RWPE2 (cell line): ENCODE results near the gene GRIP1.

ENCODE experiments used
- ATAC-seq: fragments of 200-7000 bp; cut with Tn5 transposase; 3 replicates; pipeline ENCODE4 v1.9.1; 2021; ENCODE audit warnings: low read depth
- DNase-seq: peaks from one replicate; pipeline ENCODE4 v3.0.0-alpha.2; 2020; ENCODE audit warnings: low spot score
- H3K27ac ChIP-seq: fragments of 450-650 bp; 2 replicates; pipeline ENCODE4 v1.5.1; 2017; ENCODE audit warnings: mild to moderate bottlenecking; ENCODE audit not compliant: poor library complexity, severe bottlenecking
- H3K27me3 ChIP-seq: fragments of 250-450 bp; sonication (Bioruptor Pico); 2 replicates; pipeline ENCODE4 v1.5.1; 2021; ENCODE audit warnings: mild to moderate bottlenecking, moderate library complexity; ENCODE audit not compliant: insufficient read depth, poor library complexity, severe bottlenecking
- H3K36me3 ChIP-seq: fragments of 250-450 bp; sonication (Bioruptor Pico); 2 replicates; pipeline ENCODE4 v1.5.1; 2020; ENCODE audit warnings: low read depth, mild to moderate bottlenecking, moderate library complexity
- H3K4me1 ChIP-seq: fragments of 250-450 bp; sonication (Bioruptor Pico); 2 replicates; pipeline ENCODE4 v1.5.1; 2021; ENCODE audit warnings: mild to moderate bottlenecking, moderate library complexity; ENCODE audit not compliant: insufficient read depth, poor library complexity, severe bottlenecking
- H3K4me3 ChIP-seq: fragments of 250-450 bp; sonication (Bioruptor Pico); 2 replicates; pipeline ENCODE4 v1.5.1; 2021; ENCODE audit warnings: mild to moderate bottlenecking, moderate library complexity; ENCODE audit not compliant: severe bottlenecking
- H3K9me3 ChIP-seq: fragments of 250-450 bp; sonication (Bioruptor Pico); 2 replicates; pipeline ENCODE4 v1.5.1; 2021; ENCODE audit warnings: mild to moderate bottlenecking, moderate library complexity; ENCODE audit not compliant: severe bottlenecking
- CTCF ChIP-seq: fragments of 450-650 bp; IDR thresholded peaks from one replicate; pipeline ENCODE4 v1.5.1; 2017; ENCODE audit warnings: mild to moderate bottlenecking, moderate library complexity; ENCODE audit not compliant: poor library complexity, severe bottlenecking

The GRIP1 gene

GRCh38 chr12:66550626-66551025 lies 128.2 kb downstream of the GRIP1 start:
- Histone ChIP-seq H3K4me1 (no peaks in the 10 kb centered on the region), H3K4me3 (no peak overlapping the region), H3K27me3 (no peaks in the 10 kb centered on the region), H3K9me3 (no peaks in the 10 kb centered on the region), H3K27ac (no peak overlapping the region), H3K36me3 (no peaks in the 10 kb centered on the region)
- no peak for DNase-seq
- TF ChIP-seq CTCF = no peak
- no peak for ATAC-seq

- no peaks in the 10 kb centered on the region for H3K4me1 ChIP-seq
- no peak for ATAC-seq
- peak; percentile 7 for TF ChIP-seq CTCF
- no peaks in the 10 kb centered on the region for H3K36me3 ChIP-seq
- DNase-seq = no peak
- H3K4me3 ChIP-seq = no peak overlapping the region
- H3K27ac ChIP-seq = no peak overlapping the region
- H3K27me3 ChIP-seq = no peaks in the 10 kb centered on the region
- no peaks in the 10 kb centered on the region for H3K9me3 ChIP-seq
Measured at GRCh38 chr12:66549050-66549389, 129.9 kb downstream of the GRIP1 start.

- peak; percentile 11 for TF ChIP-seq CTCF
- H3K4me3 ChIP-seq = no peak overlapping the region
- no peaks in the 10 kb centered on the region for H3K4me1 ChIP-seq
- no peaks in the 10 kb centered on the region for H3K9me3 ChIP-seq
- H3K27me3 ChIP-seq = no peaks in the 10 kb centered on the region
- DNase-seq (no peak), ATAC-seq (no peak)
- H3K36me3 ChIP-seq = no peaks in the 10 kb centered on the region
- no peak overlapping the region for H3K27ac ChIP-seq
Measured at GRCh38 chr12:66548338-66549049, 130.4 kb downstream of the GRIP1 start.

GRCh38 chr12:66541426-66541825 lies 137.4 kb downstream of the GRIP1 start:
- no peak for DNase-seq
- no peak for ATAC-seq
- TF ChIP-seq CTCF = no peak
- Histone ChIP-seq H3K9me3 (no peaks in the 10 kb centered on the region), H3K27me3 (no peaks in the 10 kb centered on the region), H3K36me3 (no peaks in the 10 kb centered on the region), H3K4me3 (no peak overlapping the region), H3K4me1 (no peaks in the 10 kb centered on the region), H3K27ac (no peak overlapping the region)

- Histone ChIP-seq H3K4me1 (no peaks in the 10 kb centered on the region), H3K27me3 (no peaks in the 10 kb centered on the region), H3K27ac (no peak overlapping the region), H3K4me3 (no peak overlapping the region), H3K9me3 (no peaks in the 10 kb centered on the region), H3K36me3 (no peaks in the 10 kb centered on the region)
- no peak for TF ChIP-seq CTCF
- no peak for DNase-seq
- no peak for ATAC-seq
Measured at GRCh38 chr12:66539431-66539830, 139.4 kb downstream of the GRIP1 start.
